ENCODE measurements around the gene TBL3.
"Not testable (repeated sequence)": the region's sequence is repeated elsewhere in the genome, so short reads cannot be mapped to it uniquely, and the experiment has no call there.

Gene TBL3

DNA sequence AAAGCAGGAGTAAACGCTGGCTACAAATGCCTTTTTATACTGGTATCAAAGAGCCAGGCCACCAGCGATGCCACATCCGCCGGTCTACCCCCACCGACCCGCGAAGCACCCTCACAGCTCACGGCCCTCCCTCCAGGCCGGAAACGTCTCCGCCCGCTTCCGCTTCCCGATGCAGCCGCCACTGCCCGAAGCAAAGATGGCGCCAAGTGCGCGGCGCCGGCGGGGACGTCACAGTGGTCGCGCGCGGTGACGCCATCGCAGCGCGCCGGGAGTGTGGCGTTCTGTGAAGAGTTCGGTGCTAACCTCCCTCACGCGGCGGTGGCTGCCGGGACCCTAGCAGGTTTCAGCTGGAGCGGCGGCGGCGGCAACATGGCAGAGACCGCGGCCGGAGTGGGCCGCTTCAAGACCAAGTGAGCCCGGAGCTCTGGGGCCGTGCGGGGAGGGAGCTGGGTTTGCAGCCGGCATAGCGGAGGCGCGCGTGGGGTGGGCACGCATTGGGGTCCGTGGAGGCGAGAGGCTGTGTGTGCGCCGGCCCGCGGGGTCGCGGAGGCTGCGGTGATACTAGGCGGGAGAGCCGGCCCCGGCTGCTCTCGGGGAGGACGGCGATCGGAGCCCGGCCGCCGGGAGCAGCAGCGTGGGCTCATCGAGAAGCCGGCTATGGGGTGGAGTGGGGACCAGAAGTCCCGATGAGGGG is at the start of gene TBL3:
TBL3 (plus strand) TSS at position 258 of the 694 bp plus-strand sequence; CDS start at position 370, 112 bp downstream.
- DNase-seq: peak; percentile 97

DNA sequence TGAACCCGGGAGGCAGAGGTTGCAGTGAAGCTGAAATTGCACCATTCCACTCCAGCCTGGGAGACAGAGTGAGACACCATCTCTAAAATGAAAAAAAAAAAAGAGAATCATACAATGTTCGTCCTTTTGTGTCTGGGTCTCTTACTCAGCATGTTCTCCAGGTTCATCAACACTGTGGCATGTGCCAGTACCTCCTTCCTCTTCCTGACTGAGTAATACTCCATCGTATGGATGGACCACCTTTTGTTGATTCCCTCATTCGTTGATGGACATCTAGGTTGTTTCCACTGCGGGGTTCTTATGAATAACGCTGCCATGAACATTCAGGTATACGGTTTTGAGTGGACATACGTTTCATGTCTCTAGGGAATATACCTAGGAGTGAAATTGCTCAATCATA is 49.5 kb upstream of the TBL3 start:
- DNase-seq: no peak

DNA sequence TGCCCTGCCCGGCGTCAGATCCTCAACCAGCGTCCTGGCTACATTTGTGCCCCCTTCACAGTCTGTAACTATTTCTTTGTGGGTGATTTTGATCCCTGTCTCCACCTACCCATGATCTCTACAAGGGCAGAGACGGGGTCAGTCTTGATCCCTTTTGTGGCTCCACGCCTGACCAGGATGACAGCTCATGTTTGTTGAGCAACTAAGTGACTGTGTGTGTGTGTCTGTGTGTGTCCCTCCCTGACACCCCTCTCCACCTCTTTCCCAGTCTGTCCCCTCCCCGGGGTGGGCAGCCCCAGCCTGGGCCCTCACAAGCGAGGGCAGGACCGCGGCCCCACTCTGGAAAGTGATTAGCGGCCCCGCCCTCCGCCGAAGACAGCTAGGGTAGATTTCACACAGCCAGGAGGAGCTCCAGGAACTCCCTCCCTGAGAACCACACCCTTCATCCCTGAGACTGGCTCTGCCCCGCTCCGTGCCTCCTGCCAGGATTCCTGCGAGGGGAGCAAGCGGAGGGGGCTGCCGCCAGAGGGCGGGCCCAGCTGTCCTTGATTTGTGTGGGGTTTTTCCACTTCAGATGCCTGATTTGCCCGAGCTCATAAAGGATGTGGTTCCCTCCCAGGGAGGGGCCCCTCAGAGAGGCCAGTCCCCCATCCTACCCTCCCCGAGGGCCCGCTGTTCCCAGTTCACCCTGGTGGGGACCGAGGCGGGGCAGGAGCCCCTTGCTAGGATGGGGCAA is 48.4 kb upstream of the TBL3 start:
- DNase-seq: no peak

DNA sequence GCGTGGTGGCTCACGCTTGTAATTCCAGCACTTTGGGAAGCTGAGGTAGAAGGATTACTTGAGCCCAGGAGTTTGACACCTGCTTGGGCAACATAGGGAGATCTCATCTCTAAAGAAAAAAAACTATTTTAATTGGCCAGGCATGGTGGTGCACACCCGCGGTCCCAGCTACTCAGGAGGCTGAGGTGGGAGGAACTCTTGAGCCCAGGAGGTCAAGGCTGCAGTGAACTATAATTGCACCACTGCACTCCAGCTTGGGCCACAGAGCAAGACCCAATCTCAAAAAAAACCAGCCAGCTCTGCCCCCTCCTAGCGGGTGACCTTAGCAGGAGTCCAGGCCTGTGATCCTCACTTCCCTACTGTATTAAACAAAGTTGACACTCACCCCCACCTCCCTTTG is 47.8 kb upstream of the TBL3 start:
- DNase-seq: no peak

DNA sequence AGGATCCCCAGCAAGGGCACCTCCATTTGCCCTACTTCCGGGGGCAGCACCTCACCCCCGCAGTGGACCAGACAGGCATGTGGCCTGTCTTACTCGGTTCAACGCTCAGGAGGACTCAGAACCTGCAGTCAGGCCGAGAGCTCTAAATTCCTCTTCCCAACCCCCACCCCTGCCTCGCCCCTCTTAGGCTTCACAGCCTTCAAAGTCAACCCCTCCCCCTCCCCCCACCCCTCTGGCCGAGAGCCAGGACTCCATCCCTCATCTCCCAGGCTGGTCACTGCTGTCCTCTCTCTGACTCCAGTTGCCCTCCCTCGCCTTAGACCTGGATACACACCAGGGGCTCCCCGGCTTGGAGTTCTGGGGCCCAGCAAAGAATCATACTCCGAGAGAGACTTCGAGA is 45.6 kb upstream of the TBL3 start:
- DNase-seq: no peak

DNA sequence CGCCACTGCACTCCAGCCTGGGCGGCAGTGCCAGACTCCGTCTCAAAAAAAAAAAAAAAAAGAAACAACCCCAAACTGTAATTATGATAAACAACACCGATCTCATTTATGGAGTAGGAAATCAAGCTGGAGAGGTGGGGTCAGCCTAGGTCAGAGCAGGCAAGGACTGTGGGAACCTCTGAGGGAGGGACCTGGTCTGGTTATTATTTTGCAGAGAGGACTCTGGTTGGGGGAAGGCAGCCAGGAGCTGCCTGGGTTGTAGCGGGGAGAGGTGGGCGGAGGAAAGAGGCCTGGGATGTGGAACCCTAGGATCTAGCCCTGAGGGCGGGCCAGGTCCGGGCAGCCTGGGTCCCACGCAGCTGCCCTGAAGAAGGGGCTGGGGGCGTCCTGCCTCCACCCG is 42.7 kb upstream of the TBL3 start:
- DNase-seq: no peak

DNA sequence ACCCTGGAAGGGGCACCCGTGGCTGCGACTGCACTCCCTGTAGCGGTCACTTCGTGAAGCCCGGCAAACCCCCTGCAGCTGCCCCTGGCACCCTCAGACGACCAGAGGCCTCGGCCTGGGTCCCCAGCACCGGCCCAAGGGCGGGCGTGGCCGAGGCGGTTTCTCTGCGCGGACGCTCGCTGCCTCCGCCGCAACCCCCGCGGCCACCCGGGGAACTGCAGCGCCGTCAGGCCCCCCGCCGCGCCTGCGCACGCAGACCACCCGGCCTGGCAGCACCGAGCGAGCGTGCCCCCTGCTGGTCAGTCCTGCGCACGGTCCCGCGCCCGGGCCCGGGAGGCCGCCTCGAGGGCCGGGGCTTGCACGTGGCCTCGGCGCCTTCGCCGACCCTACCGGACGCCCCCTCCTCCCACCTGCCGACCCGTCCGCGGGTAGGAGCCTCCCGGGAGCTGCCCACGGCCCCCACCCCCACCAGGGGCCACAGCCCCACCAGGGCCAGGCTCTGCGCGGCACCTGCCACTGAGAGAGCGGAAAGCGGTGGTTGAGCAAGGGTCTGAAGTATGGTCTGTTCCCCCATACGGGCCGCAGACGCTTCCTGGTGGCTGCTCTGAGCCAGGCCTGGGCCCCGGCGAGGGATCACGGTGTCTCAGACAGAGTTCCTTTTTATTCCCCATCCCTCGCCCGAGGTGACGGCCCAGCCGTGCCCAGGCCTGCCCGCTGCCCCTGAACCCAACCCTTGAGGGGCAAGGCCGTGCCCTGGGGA is 42.1 kb upstream of the TBL3 start:
- DNase-seq: peak; percentile 88

DNA sequence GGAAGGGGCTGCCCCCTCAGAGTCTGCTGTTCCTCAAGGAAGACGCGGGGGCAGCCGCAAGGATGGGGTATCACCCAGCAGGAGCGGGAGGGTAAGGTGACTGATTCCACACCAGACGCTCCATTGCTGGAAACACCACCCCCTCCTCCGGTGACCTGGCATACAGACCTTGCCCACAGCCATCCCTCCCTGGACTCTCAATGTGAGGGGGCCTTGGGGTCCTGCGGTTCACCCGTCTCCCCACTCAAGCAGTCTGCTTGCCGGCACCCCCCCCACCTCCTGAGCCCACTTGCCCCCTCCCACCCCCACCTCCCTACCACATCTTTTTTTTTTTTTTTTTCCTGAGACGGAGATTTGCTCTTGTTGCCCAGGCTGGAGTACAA is 41.5 kb upstream of the TBL3 start:
- no peak for DNase-seq

DNA sequence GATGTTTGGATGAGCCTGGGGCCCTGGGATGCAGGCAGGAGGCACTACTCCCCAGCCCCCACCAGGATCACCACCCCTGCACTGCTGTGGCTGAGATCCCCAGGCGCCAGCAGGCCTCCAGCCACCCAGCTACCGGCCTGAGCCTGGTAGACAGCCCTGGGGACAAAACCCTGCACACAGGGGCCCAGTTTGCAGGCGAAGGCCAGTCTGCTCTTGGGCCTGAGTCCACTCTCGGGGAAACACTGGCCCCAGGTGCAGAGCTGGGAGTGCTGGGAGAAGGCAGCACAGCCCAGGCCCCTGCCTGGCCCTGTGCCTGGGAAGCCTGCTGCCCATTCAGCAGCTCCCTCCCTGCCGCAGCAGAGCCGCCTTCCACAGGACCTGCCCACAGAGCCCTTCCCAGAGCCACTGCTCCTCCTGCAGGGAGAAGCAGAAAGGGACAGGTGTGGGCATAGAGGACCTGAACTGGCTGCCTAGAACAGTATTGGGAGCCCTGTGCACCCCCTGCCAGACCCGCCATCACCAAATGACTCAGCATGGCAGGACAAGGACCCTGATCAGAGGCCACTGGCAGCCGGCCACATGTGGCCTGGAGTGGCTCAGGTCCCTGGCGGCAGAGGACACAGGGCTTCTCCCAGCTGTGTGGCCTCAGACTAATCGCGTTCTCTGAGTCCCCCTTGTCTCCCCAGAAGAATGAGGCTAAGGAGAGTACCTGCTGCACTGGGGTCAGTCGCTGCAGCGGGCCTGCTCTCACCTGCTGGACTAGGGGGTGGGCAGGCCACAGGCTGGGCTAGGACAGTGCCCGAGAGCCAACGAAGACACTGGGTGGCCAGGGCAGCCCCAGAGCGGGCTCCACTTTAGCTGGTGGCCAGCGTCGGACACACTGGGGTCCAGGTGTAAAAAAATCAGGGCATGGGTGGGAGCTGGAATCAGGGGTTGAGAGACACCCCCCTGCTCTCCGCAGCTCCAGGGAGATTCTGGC is 39.5 kb upstream of the TBL3 start:
- no peak for DNase-seq

DNA sequence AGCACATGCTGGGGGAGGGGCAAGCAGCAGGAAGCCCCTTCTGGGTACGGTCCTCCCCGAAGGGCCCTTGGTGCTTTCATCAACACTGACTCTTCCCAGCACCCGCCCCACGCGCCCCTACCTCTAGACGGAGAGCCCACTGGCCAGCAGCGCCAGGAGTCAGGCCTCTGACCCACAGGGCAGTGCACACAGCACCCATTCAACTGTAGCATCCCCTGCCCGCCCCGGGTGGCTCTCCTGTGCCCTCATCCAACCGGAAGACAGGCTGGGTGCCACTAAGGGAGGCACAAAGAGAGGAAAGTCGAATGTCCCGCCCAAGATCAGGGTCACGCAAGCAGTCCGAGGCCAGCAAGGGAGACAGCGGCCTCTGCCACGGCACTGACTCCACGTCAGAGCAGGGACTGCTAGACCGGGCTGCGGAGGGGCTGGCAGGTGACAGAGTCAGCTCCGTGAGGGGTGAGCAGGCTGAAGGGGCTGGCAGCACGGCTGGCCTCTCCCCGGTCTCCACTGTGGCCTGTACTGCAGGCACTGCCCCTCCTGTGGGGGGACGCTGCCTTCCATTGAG is 38.7 kb upstream of the TBL3 start:
- DNase-seq: no peak

DNA sequence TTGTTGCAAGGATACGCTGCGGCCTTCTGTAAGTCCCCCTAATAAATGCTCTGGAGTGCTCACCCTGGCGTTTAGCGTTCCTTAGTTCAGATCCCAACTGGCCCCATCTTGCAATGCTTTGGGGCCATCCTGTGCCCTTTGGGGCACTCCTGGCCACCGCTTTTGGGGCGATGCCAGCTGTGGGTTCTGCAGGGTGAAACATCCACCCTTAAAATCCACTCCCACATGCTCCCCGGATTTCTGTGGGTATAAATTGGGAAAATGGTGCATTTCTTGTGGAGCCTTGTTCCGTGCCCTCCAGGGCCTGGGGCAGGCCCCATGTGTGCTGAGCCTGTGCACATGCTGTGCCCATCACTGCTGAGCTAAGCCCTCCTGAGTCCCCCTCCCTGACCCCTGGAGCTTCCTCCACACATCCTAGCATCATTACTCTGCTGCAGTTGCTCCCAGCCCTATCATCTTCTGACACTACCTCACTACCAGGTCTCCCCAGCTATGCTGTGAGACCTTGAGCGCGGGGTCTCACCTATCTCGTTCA is 34.8 kb upstream of the TBL3 start:
- no peak for DNase-seq

DNA sequence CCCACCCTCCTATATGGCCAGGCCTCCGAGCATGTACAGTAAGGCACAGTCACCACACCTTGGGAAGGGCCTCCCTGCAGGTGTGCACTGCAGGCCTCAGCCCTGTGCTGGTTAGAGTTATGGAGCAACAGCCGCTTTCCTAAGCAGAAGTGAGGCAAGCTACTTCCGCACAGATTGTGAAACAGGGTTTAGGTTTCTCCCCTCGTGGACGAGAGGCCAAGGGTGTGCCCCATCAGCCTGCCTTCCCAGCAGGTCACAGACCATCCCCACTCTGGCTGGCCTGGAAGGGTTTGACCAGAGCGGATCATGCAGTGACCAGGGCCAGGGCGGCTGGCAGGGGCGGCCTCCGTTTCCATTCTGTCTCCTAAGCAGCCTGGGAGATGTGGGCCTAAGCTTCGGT is 33.5 kb upstream of the TBL3 start:
- DNase-seq: no peak

DNA sequence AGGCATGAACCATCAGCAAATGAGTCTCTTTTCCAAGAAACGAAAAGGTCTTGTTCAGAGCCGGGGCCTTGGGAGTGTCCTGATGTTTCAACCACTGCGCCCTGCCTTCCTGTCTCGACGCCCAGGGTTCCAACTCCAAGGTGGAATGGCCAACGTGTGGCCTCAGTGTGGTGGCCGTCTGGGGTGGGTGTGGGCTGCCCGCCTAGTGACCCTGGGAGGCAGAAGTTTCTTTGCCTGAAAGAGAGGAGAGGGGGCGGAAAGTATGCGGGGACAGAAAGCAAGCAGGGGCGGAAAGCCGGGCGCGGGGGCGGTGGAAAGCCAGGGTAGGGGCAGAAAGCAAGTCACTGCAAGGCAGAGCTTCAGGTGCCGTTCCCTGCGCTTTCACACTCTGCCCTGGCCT is 32.9 kb upstream of the TBL3 start:
- no peak for DNase-seq

DNA sequence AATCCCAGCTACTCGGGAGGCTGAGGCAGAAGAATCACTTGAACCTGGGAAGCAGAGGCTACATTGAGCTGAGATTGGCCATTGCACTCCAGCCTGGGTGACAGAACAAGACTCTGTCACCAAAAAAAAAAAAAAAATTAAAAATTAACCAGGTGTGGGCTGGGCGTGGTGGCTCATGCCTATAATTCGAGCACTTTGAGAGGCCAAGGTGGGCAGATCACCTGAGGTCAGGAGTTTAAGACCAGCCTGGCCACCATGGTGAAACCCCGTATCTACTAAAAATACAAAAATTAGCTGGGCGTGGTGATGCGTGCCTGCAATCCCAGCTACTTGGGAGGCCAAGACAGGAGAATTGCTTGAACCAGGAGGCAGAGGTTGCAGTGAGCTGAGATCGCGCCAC is 32.0 kb upstream of the TBL3 start:
- not testable (repeated sequence) for DNase-seq

DNA sequence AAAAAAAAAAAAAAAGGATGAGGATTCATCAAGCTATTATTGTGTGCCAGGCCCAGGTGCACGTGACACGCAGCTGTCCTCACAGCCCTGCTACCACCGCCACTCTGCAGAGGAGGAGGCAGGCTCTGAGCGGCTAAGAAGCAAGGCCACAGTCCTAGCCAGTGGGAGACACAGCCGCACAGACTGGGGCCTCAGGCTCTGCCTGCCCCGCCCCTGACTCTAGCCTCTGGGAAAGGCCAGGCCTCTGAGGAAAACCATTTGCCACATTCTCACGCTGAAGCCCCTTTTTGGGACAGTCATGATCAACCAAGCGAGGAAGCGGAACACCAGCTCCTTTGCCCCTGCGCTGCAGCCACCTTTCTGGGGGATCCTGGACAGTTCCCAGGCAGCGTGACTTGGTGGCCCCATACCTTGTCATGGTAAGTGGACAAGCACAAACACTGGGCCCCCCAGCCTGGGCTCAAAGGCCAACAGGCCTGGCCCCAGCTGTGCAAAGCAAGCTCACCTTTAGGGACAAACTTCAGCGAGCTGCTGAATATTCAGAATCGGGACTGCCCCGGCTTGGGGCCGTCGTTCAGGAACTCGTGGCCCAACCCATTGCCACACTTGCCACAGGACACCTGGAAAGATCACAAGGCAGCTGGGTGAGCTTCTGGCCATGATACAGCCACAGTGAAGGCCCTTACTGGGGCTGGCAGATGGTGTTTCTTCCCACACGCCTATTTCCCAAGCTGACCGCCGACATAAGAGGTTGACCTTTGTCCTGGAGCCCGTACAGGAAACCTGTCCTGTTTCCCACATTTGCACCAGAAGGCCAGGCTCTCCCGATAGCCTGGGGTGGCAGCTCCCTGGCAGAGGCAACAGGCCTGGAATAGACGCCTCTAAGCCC is 31.3 kb upstream of the TBL3 start:
- DNase-seq: no peak

DNA sequence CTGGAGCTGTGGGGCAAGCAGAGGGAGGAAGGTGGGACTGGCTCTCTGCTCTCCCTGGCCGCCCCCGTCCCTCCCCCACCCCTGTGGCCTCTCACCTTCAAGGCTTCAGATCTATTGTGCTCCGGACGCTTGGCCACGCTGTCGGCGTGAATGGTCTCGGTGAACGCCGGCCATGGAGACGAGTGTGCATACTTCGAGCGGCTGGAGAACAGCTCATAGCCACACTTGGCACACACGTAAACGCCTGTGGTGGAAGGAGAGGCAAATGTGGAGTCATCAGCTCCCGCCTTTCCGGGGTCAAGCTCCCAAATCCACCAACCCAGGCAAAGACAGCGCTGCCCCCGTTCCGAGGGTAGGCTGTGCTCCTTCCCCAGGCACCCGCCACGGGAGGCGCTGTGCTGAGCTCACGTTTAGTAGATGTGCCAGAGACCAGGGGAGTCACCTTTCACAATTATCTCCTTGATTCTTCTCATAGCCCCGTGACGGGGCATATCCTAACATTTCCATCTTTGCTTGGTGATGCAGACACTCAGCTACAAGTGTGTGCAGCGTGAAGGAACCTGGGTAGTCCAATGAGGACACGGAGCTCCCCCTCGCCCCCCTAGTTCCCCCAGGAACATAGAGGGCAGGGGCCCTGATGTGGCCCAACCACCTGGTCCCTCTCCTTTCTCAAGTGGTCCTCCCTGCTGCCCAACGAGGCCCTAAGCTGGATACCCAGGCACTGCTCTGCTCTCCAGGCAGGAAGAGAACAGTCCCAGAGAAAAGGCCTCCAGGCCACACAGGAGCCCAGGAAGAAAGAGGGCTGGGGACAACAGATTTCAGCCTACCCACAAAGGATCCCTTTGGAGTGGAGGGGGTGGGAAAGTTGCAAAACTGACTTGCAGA is 30.4 kb upstream of the TBL3 start:
- no peak for DNase-seq

DNA sequence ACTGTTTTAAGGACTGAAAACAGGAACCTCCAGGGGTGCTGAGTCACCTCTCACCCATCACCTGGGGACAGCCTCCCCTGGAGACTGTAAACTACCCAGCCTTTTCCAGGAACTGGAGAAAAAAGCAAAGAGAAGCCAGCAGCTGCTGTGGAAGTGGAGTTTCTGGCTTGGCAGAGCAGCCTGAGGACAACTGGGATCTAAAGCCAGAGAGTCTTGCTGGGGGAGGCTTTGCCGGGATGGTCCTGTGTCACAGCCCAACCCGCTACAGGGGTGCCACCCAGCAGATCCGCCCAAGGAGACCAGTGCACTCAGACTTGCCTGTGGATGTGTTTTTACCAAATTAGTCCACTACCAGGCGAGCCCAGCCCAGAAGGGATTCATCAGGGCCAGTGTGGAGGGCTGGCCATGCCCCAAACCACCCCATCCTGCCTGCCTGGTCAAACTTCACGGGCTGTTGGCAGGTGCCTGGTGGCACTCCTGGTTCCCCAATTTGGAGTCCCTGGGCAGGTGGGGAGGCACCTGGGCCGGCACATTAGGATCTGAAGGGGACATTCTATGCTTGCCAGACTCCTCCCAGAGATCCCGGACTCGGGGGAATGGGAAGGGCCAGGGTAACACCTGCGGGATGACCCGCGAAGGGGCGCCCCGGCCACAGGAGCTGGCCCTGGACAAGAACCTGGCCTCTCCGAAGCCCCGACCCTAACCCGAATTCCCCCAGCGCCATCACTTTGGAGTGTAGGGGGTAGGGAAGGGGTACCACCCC is 29.6 kb upstream of the TBL3 start:
- DNase-seq: no peak

DNA sequence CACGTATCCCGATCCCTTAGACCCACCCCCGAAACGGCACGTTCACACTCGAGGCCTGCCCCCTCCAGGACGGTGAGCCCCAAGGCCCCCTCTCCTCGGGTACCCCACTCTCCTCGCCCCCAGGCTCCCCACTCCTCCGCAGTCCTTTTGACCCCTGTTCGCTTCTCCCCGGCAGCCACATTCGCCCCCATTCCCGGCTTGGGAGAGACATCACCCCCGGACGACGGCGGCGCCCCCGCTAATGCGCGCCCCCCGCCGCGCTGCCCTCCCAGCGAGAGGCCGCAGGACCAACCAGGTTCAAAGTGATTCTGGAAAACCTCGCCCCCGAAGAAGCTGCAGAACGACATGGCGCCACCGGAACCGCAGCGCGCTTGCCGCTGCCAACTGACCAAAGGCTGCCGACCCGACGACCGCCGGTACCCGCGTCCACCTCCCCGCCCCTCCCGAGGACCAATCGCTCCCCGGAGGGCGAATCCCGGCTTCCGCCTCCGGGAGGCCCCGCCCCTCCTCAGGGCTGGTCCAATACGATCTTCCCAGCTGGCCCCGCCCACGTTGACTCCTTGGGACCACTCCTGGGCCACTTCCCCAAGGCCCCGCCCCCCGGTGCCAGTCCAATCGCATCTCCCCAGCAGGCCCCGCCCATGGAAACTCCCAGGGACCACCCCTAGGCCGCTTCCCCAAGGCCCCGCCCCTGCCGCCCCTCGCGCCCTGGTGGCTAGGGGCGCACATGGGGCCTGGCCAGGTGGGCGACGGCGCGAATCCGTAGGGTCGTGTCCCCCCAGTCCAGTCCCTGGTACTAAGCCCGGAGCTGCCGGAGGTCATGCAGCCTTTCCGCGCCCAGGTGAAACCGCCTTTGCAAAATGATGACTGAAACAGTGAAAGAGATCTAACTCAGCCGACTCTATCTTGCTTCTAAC is 28.8 kb upstream of the TBL3 start, which contains the start of gene MSRB1:
MSRB1 (minus strand) TSS at position 390 of the 917 bp plus-strand sequence; CDS start at position 347, 43 bp downstream.
- DNase-seq: peak; percentile 98

All from activated effector memory CD4-positive, alpha-beta T cell treated with Interleukin-2 at 50 U/mL for 16 hours (primary cell).